Activated naive CD8-positive, alpha-beta T cell treated with anti-CD3 and anti-CD28 coated beads for 36 hours (primary cell): ENCODE measurements around the gene WAC. TPM values are rescaled to one million over a fixed set of nuclear protein-coding genes. Genes with fewer than 3 reads are reported as not detected.
A peak's percentile ranks its signal among the peaks of the same experiment; 100 is the strongest.
"Not testable (repeated sequence)": the region's sequence is repeated elsewhere in the genome, so short reads cannot be mapped to it uniquely, and the experiment has no call there.

Experiments used
- DNase-seq: peaks from one replicate; pipeline ENCODE4 v3.0.0; 2021
- H3K27ac Mint-ChIP-seq: one replicate; pipeline ENCODE4 v1.8.0; 2022; ENCODE audit warnings: mild to moderate bottlenecking, moderate library complexity, mixed read lengths
- H3K27me3 Mint-ChIP-seq: one replicate; pipeline ENCODE4 v1.8.0; 2022; ENCODE audit warnings: mild to moderate bottlenecking, mixed read lengths
- H3K36me3 Mint-ChIP-seq: one replicate; pipeline ENCODE4 v1.8.0; 2021; ENCODE audit warnings: mild to moderate bottlenecking, mixed read lengths
- H3K4me1 Mint-ChIP-seq: one replicate; pipeline ENCODE4 v1.8.0; 2021; ENCODE audit warnings: mixed read lengths
- H3K4me3 Mint-ChIP-seq: one replicate; pipeline ENCODE4 v1.8.0; 2022; ENCODE audit warnings: mild to moderate bottlenecking, moderate library complexity, mixed read lengths
- H3K9me3 Mint-ChIP-seq: one replicate; pipeline ENCODE4 v1.8.0; 2022; ENCODE audit warnings: mixed read lengths
- total RNA-seq, 2 experiments: library from RNA; stranded (reverse); gene quantifications; one replicate each; pipeline ENCODE4 v1.2.3, GENCODE V29; 2021

WAC gene
- total RNA-seq, 2 experiments from 2014 or later = 123 to 126 TPM

GRCh38 chr10:28514648-28515047 is 18.3 kb upstream of the WAC start:
- no peak overlapping the region for H3K27ac Mint-ChIP-seq
- no peaks in the 10 kb centered on the region for H3K36me3 Mint-ChIP-seq
- DNase-seq = no peak
- H3K27me3 Mint-ChIP-seq = no peaks in the 10 kb centered on the region
- no peak overlapping the region for H3K4me3 Mint-ChIP-seq
- peaks cover 16% of the 10 kb centered on the region for H3K9me3 Mint-ChIP-seq
- H3K4me1 Mint-ChIP-seq = no peaks in the 10 kb centered on the region

- H3K27me3 Mint-ChIP-seq = no peaks in the 10 kb centered on the region
- H3K4me3 Mint-ChIP-seq = no peak overlapping the region
- DNase-seq = no peak
- peaks cover 27% of the 10 kb centered on the region for H3K36me3 Mint-ChIP-seq
- no peaks in the 10 kb centered on the region for H3K4me1 Mint-ChIP-seq
- no peak overlapping the region for H3K27ac Mint-ChIP-seq
- peaks cover 37% of the 10 kb centered on the region for H3K9me3 Mint-ChIP-seq
These were observed 12.6 kb upstream of the WAC start for GRCh38 chr10:28520346-28520745.

DNA sequence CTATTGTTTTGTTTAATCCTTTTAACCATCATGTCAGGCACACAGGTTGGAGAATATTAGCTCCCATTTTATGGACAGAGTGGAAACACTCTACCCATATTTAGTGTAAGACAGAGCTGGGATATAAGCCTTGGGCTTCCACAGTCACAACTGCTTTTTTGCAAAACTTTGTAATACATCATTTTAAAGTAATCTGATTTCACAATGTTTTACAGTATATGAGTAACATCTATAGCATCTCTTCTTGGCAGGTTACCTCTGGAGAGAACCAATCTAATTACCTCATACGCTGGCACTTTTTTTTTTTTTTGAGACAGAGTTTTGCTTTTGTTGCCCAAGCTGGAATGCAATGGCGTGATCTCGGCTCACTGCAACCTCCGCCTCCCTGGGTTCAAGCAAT is 12.1 kb upstream of the WAC start:
- Mint-ChIP-seq H3K9me3 (peaks cover 35% of the 10 kb centered on the region), H3K36me3 (peaks cover 30% of the 10 kb centered on the region)
- H3K27ac Mint-ChIP-seq, H3K4me1 Mint-ChIP-seq, H3K27me3 Mint-ChIP-seq, DNase-seq, H3K4me3 Mint-ChIP-seq: not testable (repeated sequence)

DNA sequence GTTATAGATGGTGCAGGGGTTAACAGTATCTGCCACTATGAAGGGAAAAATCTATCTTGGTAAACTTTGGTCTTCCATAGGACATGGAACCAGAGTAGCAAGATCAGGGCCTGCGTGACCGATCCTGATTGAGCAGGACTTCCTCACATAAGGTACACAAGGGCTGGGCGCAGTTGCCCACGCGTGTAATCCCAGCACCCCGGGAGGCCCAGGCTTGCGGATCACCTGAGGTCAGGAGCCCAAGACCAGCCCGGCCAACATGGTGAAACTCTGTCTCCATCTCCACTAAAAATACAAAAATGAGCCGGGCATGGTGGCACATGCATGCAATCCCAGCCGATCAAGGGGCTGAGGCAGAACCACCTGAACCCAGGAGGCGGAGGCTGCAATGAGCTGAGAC is 11.0 kb upstream of the WAC start:
- DNase-seq, H3K4me1 Mint-ChIP-seq, H3K27ac Mint-ChIP-seq, H3K27me3 Mint-ChIP-seq, H3K4me3 Mint-ChIP-seq: not testable (repeated sequence)
- H3K36me3 Mint-ChIP-seq = peaks cover 39% of the 10 kb centered on the region
- peaks cover 32% of the 10 kb centered on the region for H3K9me3 Mint-ChIP-seq

DNA sequence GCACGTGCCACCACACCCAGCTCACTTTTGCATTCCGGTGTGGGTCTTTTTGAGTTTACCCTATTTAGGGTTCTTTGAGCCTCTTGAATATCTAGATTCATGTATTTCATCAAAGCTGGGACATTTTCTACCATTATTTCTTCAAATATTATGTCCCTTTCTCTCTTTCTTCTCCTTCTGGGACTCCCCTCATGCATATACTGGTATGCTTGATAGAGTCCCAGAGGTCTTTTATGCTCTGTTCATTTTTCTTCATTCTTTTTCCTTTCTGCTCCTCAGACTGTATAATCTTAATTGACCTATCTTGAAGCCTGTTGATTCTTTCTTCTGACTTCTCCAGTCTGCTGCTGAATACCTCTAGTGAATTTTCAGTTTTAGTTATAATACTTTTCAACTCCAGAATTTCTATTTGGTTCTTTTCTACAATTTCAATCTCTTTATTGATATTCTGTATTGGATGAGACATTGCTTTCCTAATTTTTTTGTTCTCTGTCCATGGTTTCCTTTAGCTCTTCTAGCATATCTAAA is 9.1 kb upstream of the WAC start:
- Mint-ChIP-seq H3K4me3 (no peak overlapping the region), H3K36me3 (peaks cover 49% of the 10 kb centered on the region)

DNA sequence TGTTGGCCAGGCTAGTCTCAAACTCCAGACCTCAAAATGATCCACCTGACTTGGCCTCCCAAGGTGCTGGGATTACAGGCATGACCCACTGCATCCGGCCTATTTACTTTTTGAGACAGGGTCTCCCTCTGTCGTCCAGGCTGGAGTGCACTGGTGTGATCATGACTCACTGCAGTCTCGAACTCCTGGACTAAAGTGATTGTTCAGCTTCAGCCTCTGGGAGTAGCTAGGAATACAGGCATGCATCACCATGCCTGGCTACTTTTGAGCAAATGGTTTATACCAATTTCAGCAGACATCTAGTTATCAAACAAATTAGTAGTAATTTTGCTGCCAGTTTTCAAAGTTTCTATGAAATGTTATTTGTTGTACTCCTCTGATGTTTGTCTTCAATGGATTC is 2.2 kb upstream of the WAC start:
- peaks cover 31% of the 10 kb centered on the region for H3K4me1 Mint-ChIP-seq
- H3K4me3 Mint-ChIP-seq = peak overlapping the region; percentile 96
- no peaks in the 10 kb centered on the region for H3K27me3 Mint-ChIP-seq
- peaks cover 64% of the 10 kb centered on the region for H3K36me3 Mint-ChIP-seq
- DNase-seq = no peak
- no peak overlapping the region for H3K27ac Mint-ChIP-seq
- no peaks in the 10 kb centered on the region for H3K9me3 Mint-ChIP-seq

More for the DNA sequence above, 9.1 kb upstream of the WAC start:
- Mint-ChIP-seq H3K27me3 (no peaks in the 10 kb centered on the region), H3K4me1 (peaks cover 2% of the 10 kb centered on the region), H3K27ac (no peak overlapping the region), H3K9me3 (peaks cover 25% of the 10 kb centered on the region)
- no peak for DNase-seq

- H3K27me3 Mint-ChIP-seq = no peaks in the 10 kb centered on the region
- no peaks in the 10 kb centered on the region for H3K9me3 Mint-ChIP-seq
- H3K4me1 Mint-ChIP-seq = peaks cover 44% of the 10 kb centered on the region
- H3K27ac Mint-ChIP-seq = peak overlapping the region; percentile 100
- H3K4me3 Mint-ChIP-seq = peak overlapping the region; percentile 98
- DNase-seq = no peak
- H3K36me3 Mint-ChIP-seq = peaks cover 59% of the 10 kb centered on the region
These were observed 257 bp downstream of the WAC start for GRCh38 chr10:28533186-28533564.

- Mint-ChIP-seq H3K27ac (peak overlapping the region; percentile 95), H3K36me3 (peaks cover 60% of the 10 kb centered on the region), H3K4me3 (peak overlapping the region; percentile 98), H3K9me3 (no peaks in the 10 kb centered on the region), H3K27me3 (no peaks in the 10 kb centered on the region), H3K4me1 (peaks cover 44% of the 10 kb centered on the region)
- DNase-seq = peak; percentile 66
These were observed 820 bp downstream of the WAC start for GRCh38 chr10:28533571-28534304.

GRCh38 chr10:28535846-28536245 is 2.9 kb downstream of the WAC start:
- Mint-ChIP-seq H3K4me1 (peaks cover 36% of the 10 kb centered on the region), H3K36me3 (peaks cover 47% of the 10 kb centered on the region), H3K9me3 (no peaks in the 10 kb centered on the region), H3K27ac (no peak overlapping the region), H3K4me3 (peak overlapping the region; percentile 12), H3K27me3 (no peaks in the 10 kb centered on the region)
- DNase-seq = no peak

DNA sequence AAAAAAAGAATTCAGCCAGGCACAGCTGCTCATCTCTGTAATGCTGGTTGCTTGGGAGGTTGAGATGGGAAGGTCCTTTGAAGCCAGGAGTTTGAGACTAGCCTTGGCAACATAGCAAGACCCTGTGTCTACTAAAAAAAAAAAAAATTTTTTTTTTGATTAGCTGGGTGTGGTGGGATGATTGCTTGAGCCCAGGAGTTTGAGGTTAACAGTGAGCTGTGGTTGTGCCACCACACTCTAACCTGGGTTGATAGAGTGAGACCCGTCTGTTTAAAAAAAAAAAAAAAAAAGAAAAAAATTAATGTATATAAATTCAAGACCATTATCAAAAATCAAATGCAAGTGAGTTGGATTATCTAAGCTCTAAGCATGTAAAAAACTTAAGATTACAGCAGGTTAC is 5.7 kb downstream of the WAC start:
- peaks cover 50% of the 10 kb centered on the region for H3K4me1 Mint-ChIP-seq
- no peak overlapping the region for H3K27ac Mint-ChIP-seq
- DNase-seq = no peak
- H3K27me3 Mint-ChIP-seq = no peaks in the 10 kb centered on the region
- H3K36me3 Mint-ChIP-seq = peaks cover 55% of the 10 kb centered on the region
- no peak overlapping the region for H3K4me3 Mint-ChIP-seq
- H3K9me3 Mint-ChIP-seq = no peaks in the 10 kb centered on the region

DNA sequence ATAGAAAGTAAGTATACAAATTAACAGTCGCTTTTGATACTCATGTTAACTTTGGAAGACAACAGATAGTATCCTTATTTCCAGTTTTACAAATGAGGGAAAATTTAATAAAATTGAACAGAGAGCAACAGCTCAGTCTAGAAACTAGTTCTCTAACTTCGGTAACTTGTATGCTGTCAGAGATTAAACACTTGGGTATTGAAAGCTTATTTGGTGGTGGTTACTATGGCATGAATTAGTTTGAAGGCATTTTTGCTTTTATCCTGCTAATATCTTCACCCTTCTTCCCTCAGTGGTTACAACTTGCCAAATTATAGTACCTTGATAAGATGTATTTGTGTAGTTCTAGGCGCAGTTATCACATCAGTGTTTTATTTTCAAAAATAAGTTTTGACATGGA is 7.2 kb downstream of the WAC start:
- Mint-ChIP-seq H3K27ac (no peak overlapping the region), H3K27me3 (no peaks in the 10 kb centered on the region), H3K36me3 (peaks cover 48% of the 10 kb centered on the region), H3K9me3 (no peaks in the 10 kb centered on the region), H3K4me3 (no peak overlapping the region), H3K4me1 (peaks cover 55% of the 10 kb centered on the region)
- DNase-seq = no peak

DNA sequence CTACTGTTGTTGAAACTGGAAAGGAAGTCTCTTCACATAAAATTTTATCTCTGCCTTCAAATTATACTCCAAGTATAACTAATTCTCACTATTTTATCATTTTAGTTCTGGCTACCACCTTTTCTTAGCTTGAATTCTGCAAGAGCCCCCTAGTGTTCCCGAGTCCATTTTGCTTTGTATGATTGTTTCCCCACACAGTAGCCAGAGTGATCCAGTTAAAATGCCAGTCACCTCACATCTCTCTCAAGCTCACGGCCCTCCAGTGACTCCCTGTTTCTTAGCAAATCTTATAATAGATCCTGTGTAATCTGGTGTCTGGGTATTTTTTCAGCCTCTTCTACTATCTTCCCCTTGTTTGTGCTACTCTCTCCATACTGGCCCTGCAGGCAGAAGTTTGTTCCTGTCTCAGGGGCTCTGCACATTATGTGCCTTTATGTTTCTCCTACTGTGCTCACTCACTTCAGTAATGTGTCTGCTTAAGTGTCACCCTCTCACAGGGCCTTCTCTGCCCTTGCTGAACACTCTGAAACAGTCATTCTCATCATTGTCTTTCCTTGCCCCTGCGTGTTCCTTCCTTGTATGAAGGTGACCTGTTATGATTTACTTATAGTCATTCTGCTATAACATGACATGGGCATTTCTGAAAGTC is 8.9 kb downstream of the WAC start:
- no peak for DNase-seq
- no peaks in the 10 kb centered on the region for H3K9me3 Mint-ChIP-seq
- no peaks in the 10 kb centered on the region for H3K27me3 Mint-ChIP-seq
- H3K4me1 Mint-ChIP-seq = peaks cover 57% of the 10 kb centered on the region
- no peak overlapping the region for H3K4me3 Mint-ChIP-seq
- H3K27ac Mint-ChIP-seq = no peak overlapping the region
- H3K36me3 Mint-ChIP-seq = peaks cover 42% of the 10 kb centered on the region

DNA sequence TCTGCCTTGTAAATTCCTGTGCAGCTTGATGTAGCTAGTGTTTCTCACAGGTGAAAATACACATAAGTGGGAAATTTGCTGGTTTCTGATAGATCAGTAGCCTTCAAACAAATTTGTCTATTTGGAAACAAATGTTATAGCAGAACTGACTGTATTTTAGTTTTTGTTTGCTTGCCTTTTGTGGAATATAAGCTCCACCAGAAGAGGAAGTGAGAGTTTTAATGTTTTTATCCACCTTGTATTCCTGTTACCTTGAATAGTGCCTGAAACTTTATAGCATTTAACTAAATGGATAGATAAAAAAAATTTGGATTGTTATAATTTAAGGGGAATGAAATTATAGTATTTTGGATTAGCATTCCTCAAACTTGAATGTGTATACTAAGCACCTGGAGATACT is 9.8 kb downstream of the WAC start:
- Mint-ChIP-seq H3K27me3 (no peaks in the 10 kb centered on the region), H3K4me3 (no peak overlapping the region), H3K27ac (peak overlapping the region; percentile 69), H3K9me3 (no peaks in the 10 kb centered on the region), H3K4me1 (peaks cover 48% of the 10 kb centered on the region), H3K36me3 (peaks cover 37% of the 10 kb centered on the region)
- no peak for DNase-seq

DNA sequence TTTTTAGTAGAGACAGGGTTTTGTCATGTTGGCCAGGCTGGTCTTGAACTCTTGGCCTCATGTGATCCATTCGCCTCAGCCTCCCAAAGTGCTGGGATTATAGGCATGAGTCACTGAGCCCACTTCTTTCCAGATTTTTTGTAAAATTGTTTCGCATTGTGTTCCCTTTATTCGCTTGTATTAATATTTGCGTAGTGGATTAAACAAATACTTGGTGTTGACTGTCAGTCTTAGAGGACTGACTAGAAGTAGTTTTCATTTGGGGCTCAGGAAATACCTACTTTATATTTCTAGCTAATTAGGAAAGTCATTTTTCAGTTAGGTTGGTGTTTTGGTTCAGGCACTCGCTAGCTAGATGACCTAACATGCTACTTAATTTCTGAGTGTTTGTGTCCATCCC is 11.1 kb downstream of the WAC start:
- no peak overlapping the region for H3K4me3 Mint-ChIP-seq
- no peak overlapping the region for H3K27ac Mint-ChIP-seq
- H3K4me1 Mint-ChIP-seq = peaks cover 53% of the 10 kb centered on the region
- DNase-seq = no peak
- peaks cover 37% of the 10 kb centered on the region for H3K36me3 Mint-ChIP-seq
- no peaks in the 10 kb centered on the region for H3K27me3 Mint-ChIP-seq
- H3K9me3 Mint-ChIP-seq = no peaks in the 10 kb centered on the region

DNA sequence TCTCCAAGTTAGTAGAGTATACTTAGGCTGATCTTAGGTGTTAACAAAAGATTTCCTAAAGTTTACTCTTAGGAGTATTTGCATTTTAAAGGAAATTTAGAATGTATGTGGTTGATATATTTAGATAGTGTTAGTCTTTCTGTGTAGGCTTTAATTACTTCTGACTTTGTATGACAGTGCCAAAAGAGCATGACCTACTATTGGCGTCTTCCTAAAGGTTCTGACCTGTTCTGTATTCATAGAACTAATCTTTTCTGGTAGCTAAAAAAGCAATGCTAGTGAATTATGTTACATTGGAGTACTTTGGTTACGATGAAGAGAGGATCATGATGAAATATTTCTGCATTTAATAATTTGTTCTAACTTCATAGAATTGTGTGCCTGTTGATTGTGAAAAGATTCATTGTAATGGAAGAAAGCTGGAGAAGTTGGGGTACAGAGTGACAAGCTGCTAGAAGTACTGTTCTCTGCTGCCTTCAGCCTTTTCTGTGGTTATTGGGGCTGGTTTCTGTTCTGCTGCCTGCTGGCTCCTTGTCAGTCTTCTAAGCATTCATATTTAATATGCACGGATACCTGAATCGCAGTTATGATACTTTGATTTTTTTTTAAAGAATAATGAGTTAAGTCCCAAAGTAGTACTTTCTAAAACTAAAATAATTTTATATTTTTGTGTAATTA is 13.2 kb downstream of the WAC start:
- Mint-ChIP-seq H3K4me1 (peaks cover 68% of the 10 kb centered on the region), H3K27me3 (no peaks in the 10 kb centered on the region), H3K9me3 (no peaks in the 10 kb centered on the region)

More for the DNA sequence above, 13.2 kb downstream of the WAC start:
- Mint-ChIP-seq H3K36me3 (peaks cover 44% of the 10 kb centered on the region), H3K27ac (peak overlapping the region; percentile 78), H3K4me3 (peak overlapping the region; percentile 32)
- DNase-seq = no peak
